Thoracic aorta (tissue), 2 donors: ENCODE results near the gene ADAMTSL1. TPM values are rescaled to one million over a fixed set of nuclear protein-coding genes. Genes with fewer than 3 reads are reported as not detected.

Experiments used
- ATAC-seq: fragments of 150-250 bp; one replicate; pipeline ENCODE4 v1.8.0; 2017; ENCODE audit warnings: low read depth; ENCODE audit not compliant: insufficient number of reproducible peaks, low FRiP score
- DNase-seq: peaks from one replicate; pipeline ENCODE4 v3.0.0-alpha.2; 2020; ENCODE audit warnings: low spot score
- H3K27ac ChIP-seq, 2 donors: fragments of 200-600 bp; sonication (generic); 1 replicate in 1 of 2; 2 replicates in 1 of 2; pipeline ENCODE4 v1.5.1; 2016; ENCODE audit warnings: mild to moderate bottlenecking in 2 of 2, moderate library complexity in 2 of 2
- H3K27me3 ChIP-seq: fragments of 200-600 bp; sonication (generic); replicated peaks from 2 replicates; pipeline ENCODE4 v1.6.0; 2016; ENCODE audit warnings: mild to moderate bottlenecking; ENCODE audit not compliant: insufficient read depth
- H3K36me3 ChIP-seq: fragments of 200-600 bp; sonication (generic); one replicate; pipeline ENCODE4 v1.5.1; 2016
- H3K4me1 ChIP-seq, 2 donors: fragments of 200-600 bp; sonication (generic); 1 replicate in 1 of 2; 2 replicates in 1 of 2; pipeline versions ENCODE4 v1.5.1 to v1.6.0; 2016; ENCODE audit warnings: low read depth in 2 of 2, mild to moderate bottlenecking in 1 of 2; ENCODE audit not compliant: control insufficient read depth in 1 of 2
- H3K4me3 ChIP-seq: fragments of 200-600 bp; sonication (generic); 2 replicates; pipeline ENCODE4 v1.5.1; 2016; ENCODE audit warnings: mild to moderate bottlenecking
- H3K9me3 ChIP-seq: fragments of 200-600 bp; sonication (generic); 2 replicates; pipeline ENCODE4 v1.5.1; 2016
- total RNA-seq, 2 donors: library from RNA; depleted of rRNA; stranded (reverse); fragments of >200 nt; gene quantifications; one replicate each; pipeline versions ENCODE4 v1.1.0 to v1.2.3, GENCODE V29; 2016
- TF ChIP-seq, protein P1 (sequence below): fragments of 200-600 bp; sonication (generic); IDR thresholded peaks from one replicate; pipeline ENCODE4 v1.5.1; 2019; ENCODE audit warnings: antibody characterized with exemption

The ADAMTSL1 gene
- total RNA-seq, 2 donors from 2014 or later = 61.4 to 75.5 TPM

- H3K4me3 ChIP-seq = no peak overlapping the region
- TF ChIP-seq, protein P1, sequence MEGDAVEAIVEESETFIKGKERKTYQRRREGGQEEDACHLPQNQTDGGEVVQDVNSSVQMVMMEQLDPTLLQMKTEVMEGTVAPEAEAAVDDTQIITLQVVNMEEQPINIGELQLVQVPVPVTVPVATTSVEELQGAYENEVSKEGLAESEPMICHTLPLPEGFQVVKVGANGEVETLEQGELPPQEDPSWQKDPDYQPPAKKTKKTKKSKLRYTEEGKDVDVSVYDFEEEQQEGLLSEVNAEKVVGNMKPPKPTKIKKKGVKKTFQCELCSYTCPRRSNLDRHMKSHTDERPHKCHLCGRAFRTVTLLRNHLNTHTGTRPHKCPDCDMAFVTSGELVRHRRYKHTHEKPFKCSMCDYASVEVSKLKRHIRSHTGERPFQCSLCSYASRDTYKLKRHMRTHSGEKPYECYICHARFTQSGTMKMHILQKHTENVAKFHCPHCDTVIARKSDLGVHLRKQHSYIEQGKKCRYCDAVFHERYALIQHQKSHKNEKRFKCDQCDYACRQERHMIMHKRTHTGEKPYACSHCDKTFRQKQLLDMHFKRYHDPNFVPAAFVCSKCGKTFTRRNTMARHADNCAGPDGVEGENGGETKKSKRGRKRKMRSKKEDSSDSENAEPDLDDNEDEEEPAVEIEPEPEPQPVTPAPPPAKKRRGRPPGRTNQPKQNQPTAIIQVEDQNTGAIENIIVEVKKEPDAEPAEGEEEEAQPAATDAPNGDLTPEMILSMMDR = no peak
- ATAC-seq = no peak
- no peak for DNase-seq
- H3K9me3 ChIP-seq = no peaks in the 10 kb centered on the region
- peaks cover 15 to 37% of the 10 kb centered on the region in 2 donors for H3K4me1 ChIP-seq
- H3K27me3 ChIP-seq = no peaks in the 10 kb centered on the region
- H3K36me3 ChIP-seq = no peaks in the 10 kb centered on the region
- H3K27ac ChIP-seq = no peak overlapping the region
These were observed 198.8 kb downstream of the ADAMTSL1 start for GRCh38 chr9:18672706-18673105.

- DNase-seq (no peak), ATAC-seq (no peak)
- Histone ChIP-seq H3K27ac (no peak overlapping the region), H3K4me1 (peaks cover 15 to 38% of the 10 kb centered on the region in 2 donors), H3K27me3 (no peaks in the 10 kb centered on the region), H3K4me3 (no peak overlapping the region), H3K9me3 (no peaks in the 10 kb centered on the region), H3K36me3 (no peaks in the 10 kb centered on the region)
- TF ChIP-seq, protein P1 = no peak
These were observed 199.2 kb downstream of the ADAMTSL1 start for GRCh38 chr9:18673179-18673578.

GRCh38 chr9:18675332-18675731 is 201.4 kb downstream of the ADAMTSL1 start:
- Histone ChIP-seq H3K9me3 (no peaks in the 10 kb centered on the region), H3K27me3 (no peaks in the 10 kb centered on the region), H3K36me3 (no peaks in the 10 kb centered on the region), H3K27ac (no peak overlapping the region), H3K4me1 (peaks cover 26 to 55% of the 10 kb centered on the region in 2 donors), H3K4me3 (no peak overlapping the region)
- TF ChIP-seq, protein P1 = no peak
- no peak for ATAC-seq
- DNase-seq = no peak

DNA sequence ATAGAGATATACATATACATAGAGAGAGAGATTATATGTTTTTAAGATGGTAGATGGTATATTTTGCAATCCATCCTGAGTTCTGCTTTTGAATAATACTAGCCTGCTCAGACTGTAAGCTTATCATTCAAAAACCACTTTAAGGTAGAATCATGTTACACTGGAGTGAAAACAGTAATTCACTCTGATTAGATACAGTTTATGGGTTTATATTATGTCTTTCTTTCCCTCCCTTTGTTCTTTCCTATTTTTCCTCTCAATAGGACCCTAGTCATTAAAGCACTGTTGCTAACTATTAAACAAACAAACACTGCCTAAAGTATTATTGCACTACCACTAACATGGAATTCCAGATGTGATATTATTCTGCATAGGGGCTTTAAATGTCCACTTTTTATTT is 202.0 kb downstream of the ADAMTSL1 start:
- Histone ChIP-seq H3K4me3 (no peak overlapping the region), H3K9me3 (no peaks in the 10 kb centered on the region), H3K4me1 (peaks cover 26 to 55% of the 10 kb centered on the region in 2 donors), H3K27me3 (no peaks in the 10 kb centered on the region), H3K27ac (no peak overlapping the region), H3K36me3 (no peaks in the 10 kb centered on the region)
- ATAC-seq (no peak), DNase-seq (no peak)
- TF ChIP-seq, protein P1 = no peak

GRCh38 chr9:18676525-18676924 is 202.6 kb downstream of the ADAMTSL1 start:
- Histone ChIP-seq H3K4me3 (no peak overlapping the region), H3K27me3 (no peaks in the 10 kb centered on the region), H3K9me3 (no peaks in the 10 kb centered on the region), H3K36me3 (no peaks in the 10 kb centered on the region), H3K27ac (no peak overlapping the region), H3K4me1 (peaks cover 26 to 55% of the 10 kb centered on the region in 2 donors)
- TF ChIP-seq, protein P1 = no peak
- no peak for DNase-seq
- no peak for ATAC-seq
